ENCODE results near the gene TMEFF1. TPM values are rescaled to one million over a fixed set of nuclear protein-coding genes. Genes with fewer than 3 reads are reported as not detected.
"Not testable (repeated sequence)": the region's sequence is repeated elsewhere in the genome, so short reads cannot be mapped to it uniquely, and the experiment has no call there.

Gene TMEFF1
- total and polyA plus RNA-seq, 4 donors, result 0.01 to 0.77 (median 0.71) TPM; not detected in 1

- Histone ChIP-seq H3K9me3 (ENCODE audit: control insufficient read depth in 4 of 4, insufficient read depth in 3 of 4, low read length in 3 of 4) (peaks cover 0 to 3% (median 0%) of the 10 kb centered on the region in 4 donors), H3K27ac (ENCODE audit: low read depth in 1 of 2, low read length in 1 of 2) (no peak overlapping the region), H3K4me3 (no peak overlapping the region), H3K4me1 (ENCODE audit: control insufficient read depth in 5 of 5, insufficient read depth in 5 of 5, low read length in 5 of 5) (no peaks in the 10 kb centered on the region), H3K9ac (ENCODE audit: insufficient read depth in 1 of 2, low read length in 2 of 2) (no peak overlapping the region), H3K36me3 (ENCODE audit: control insufficient read depth in 4 of 4, insufficient read depth in 4 of 4, low read length in 4 of 4) (peaks cover 0 to 4% (median under 1%) of the 10 kb centered on the region in 4 donors), H3K27me3 (ENCODE audit: control insufficient read depth in 3 of 3, insufficient read depth in 3 of 3, low read length in 2 of 3) (no peaks in the 10 kb centered on the region)
- ATAC-seq (ENCODE audit: insufficient read depth, low FRiP score) (no peak), DNase-seq (peak; percentile 16 to 28 (median 21))
- WGBS, 2 donors, result 43 to 54% methylated on average over 4 of the region's 4 CpGs
- peak; percentile 29 for TF ChIP-seq CTCF (IDR thresholded peaks at IDR 0.05; ENCODE audit: control extremely low read depth, extremely low read depth)
Measured at GRCh38 chr9:100505564-100506159, 32.7 kb downstream of the TMEFF1 start.

GRCh38 chr9:100507350-100507749 lies 34.4 kb downstream of the TMEFF1 start:
- H3K27me3 ChIP-seq (ENCODE audit: control insufficient read depth in 3 of 3, insufficient read depth in 3 of 3, low read length in 2 of 3); H3K4me1 ChIP-seq (ENCODE audit: control insufficient read depth in 5 of 5, insufficient read depth in 5 of 5, low read length in 5 of 5); H3K4me3 ChIP-seq; H3K36me3 ChIP-seq (ENCODE audit: control insufficient read depth in 4 of 4, insufficient read depth in 4 of 4, low read length in 4 of 4); ATAC-seq (ENCODE audit: insufficient read depth, low FRiP score); DNase-seq; H3K9ac ChIP-seq (ENCODE audit: insufficient read depth in 1 of 2, low read length in 2 of 2); H3K9me3 ChIP-seq (ENCODE audit: control insufficient read depth in 4 of 4, insufficient read depth in 3 of 4, low read length in 3 of 4); H3K27ac ChIP-seq (ENCODE audit: low read depth in 1 of 2, low read length in 1 of 2): not testable (repeated sequence)

GRCh38 chr9:100511205-100511604 lies 38.3 kb downstream of the TMEFF1 start:
- no peak overlapping the region for H3K4me3 ChIP-seq
- no peak for ATAC-seq (ENCODE audit: insufficient read depth, low FRiP score)
- no peak for TF ChIP-seq CTCF (IDR thresholded peaks at IDR 0.05; ENCODE audit: control extremely low read depth, extremely low read depth)
- WGBS, 2 donors, result 93 to 100% methylated on average over 1 of the region's 1 CpG
- H3K36me3 ChIP-seq (ENCODE audit: control insufficient read depth in 4 of 4, insufficient read depth in 4 of 4, low read length in 4 of 4), result peaks cover 0 to 6% (median 0%) of the 10 kb centered on the region in 4 donors
- H3K9ac ChIP-seq (ENCODE audit: insufficient read depth in 1 of 2, low read length in 2 of 2), result no peak overlapping the region
- H3K27me3 ChIP-seq (ENCODE audit: control insufficient read depth in 3 of 3, insufficient read depth in 3 of 3, low read length in 2 of 3), result no peaks in the 10 kb centered on the region
- DNase-seq, result no peak
- peaks cover 0 to 3% (median 0%) of the 10 kb centered on the region in 4 donors for H3K9me3 ChIP-seq (ENCODE audit: control insufficient read depth in 4 of 4, insufficient read depth in 3 of 4, low read length in 3 of 4)
- no peak overlapping the region for H3K27ac ChIP-seq (ENCODE audit: low read depth in 1 of 2, low read length in 1 of 2)
- no peaks in the 10 kb centered on the region for H3K4me1 ChIP-seq (ENCODE audit: control insufficient read depth in 5 of 5, insufficient read depth in 5 of 5, low read length in 5 of 5)

GRCh38 chr9:100515578-100516494 lies 42.9 kb downstream of the TMEFF1 start:
- no peaks in the 10 kb centered on the region for H3K9me3 ChIP-seq (ENCODE audit: control insufficient read depth in 4 of 4, insufficient read depth in 3 of 4, low read length in 3 of 4)
- no peak overlapping the region for H3K27ac ChIP-seq (ENCODE audit: low read depth in 1 of 2, low read length in 1 of 2)
- DNase-seq, result peak in 1 of 3 donors; percentile 9
- no peaks in the 10 kb centered on the region for H3K27me3 ChIP-seq (ENCODE audit: control insufficient read depth in 3 of 3, insufficient read depth in 3 of 3, low read length in 2 of 3)
- TF ChIP-seq CTCF (IDR thresholded peaks at IDR 0.05; ENCODE audit: control extremely low read depth, extremely low read depth), result no peak
- ATAC-seq (ENCODE audit: insufficient read depth, low FRiP score), result no peak
- H3K4me1 ChIP-seq (ENCODE audit: control insufficient read depth in 5 of 5, insufficient read depth in 5 of 5, low read length in 5 of 5), result no peaks in the 10 kb centered on the region
- no peak overlapping the region for H3K4me3 ChIP-seq
- WGBS, 2 donors, result 67 to 89% methylated on average over 6 of the region's 6 CpGs
- H3K9ac ChIP-seq (ENCODE audit: insufficient read depth in 1 of 2, low read length in 2 of 2), result no peak overlapping the region
- H3K36me3 ChIP-seq (ENCODE audit: control insufficient read depth in 4 of 4, insufficient read depth in 4 of 4, low read length in 4 of 4), result peaks cover 0 to under 1% (median 0%) of the 10 kb centered on the region in 4 donors
